Fibroblast of lung (primary cell): ENCODE results near the gene KCNJ12. TPM values are rescaled to one million over a fixed set of nuclear protein-coding genes. Genes with fewer than 3 reads are reported as not detected.
"Not testable (repeated sequence)": the region's sequence is repeated elsewhere in the genome, so short reads cannot be mapped to it uniquely, and the experiment has no call there.

ENCODE experiments used
- DNase-seq, 2 donors: peaks; one replicate each; pipeline versions ENCODE4 v3.0.0 to v3.0.0-alpha.2; 2010; ENCODE audit warnings: low read depth in 2 of 2
- H2AFZ ChIP-seq: 2 replicates; pipeline ENCODE4 v1.5.1; 2012; ENCODE audit warnings: low read length, control low read depth, inconsistent platforms
- H3K27ac ChIP-seq: 2 replicates; pipeline ENCODE4 v1.5.1; 2011; ENCODE audit warnings: low read length, control low read depth; ENCODE audit not compliant: insufficient read depth
- H3K27me3 ChIP-seq: 2 replicates; pipeline ENCODE4 v1.5.1; 2011; ENCODE audit warnings: mild to moderate bottlenecking, low read length; ENCODE audit not compliant: control insufficient read depth, insufficient read depth
- H3K36me3 ChIP-seq: 2 replicates; pipeline ENCODE4 v1.5.1; 2011; ENCODE audit warnings: low read length; ENCODE audit not compliant: control insufficient read depth, insufficient read depth
- H3K4me1 ChIP-seq: 2 replicates; pipeline ENCODE4 v1.5.1; 2011; ENCODE audit warnings: low read length; ENCODE audit not compliant: control insufficient read depth, insufficient read depth; ENCODE audit errors: extremely low read depth
- H3K4me2 ChIP-seq: 2 replicates; pipeline ENCODE4 v1.5.1; 2011; ENCODE audit warnings: low read length, control low read depth; ENCODE audit not compliant: insufficient read depth; ENCODE audit errors: extremely low read depth
- H3K4me3 ChIP-seq, 4 experiments: fragments of 200-600 bp in 1 of 4; sonication (generic) in 1 of 4; replicated peaks in 1 of 4; 2 replicates each; pipeline ENCODE4 v1.5.1; 2011 to 2016; ENCODE audit warnings: low read length in 4 of 4, low read depth in 3 of 4, mild to moderate bottlenecking in 3 of 4, control low read depth in 2 of 4, inconsistent platforms in 1 of 4, mixed read lengths in 1 of 4; ENCODE audit not compliant: insufficient read depth in 1 of 4; ENCODE audit errors: control extremely low read depth in 1 of 4
- H3K79me2 ChIP-seq: 2 replicates; pipeline ENCODE4 v1.5.1; 2012; ENCODE audit warnings: mild to moderate bottlenecking, low read length, inconsistent platforms; ENCODE audit not compliant: control insufficient read depth, insufficient read depth
- H3K9ac ChIP-seq: 2 replicates; pipeline ENCODE4 v1.5.1; 2011; ENCODE audit warnings: mild to moderate bottlenecking, low read length, control low read depth; ENCODE audit not compliant: insufficient read depth
- H3K9me3 ChIP-seq: 2 replicates; pipeline ENCODE4 v1.5.1; 2012; ENCODE audit warnings: low read depth, low read length; ENCODE audit not compliant: control insufficient read depth, insufficient read depth
- H4K20me1 ChIP-seq: 2 replicates; pipeline ENCODE4 v1.5.1; 2011; ENCODE audit warnings: low read length; ENCODE audit not compliant: control insufficient read depth, insufficient read depth; ENCODE audit errors: extremely low read depth
- CTCF ChIP-seq, 2 donors: IDR thresholded peaks in 1 of 2; conservative IDR thresholded peaks in 1 of 2; 1 replicate in 1 of 2; 2 replicates in 1 of 2; pipeline ENCODE4 v1.5.1; 2011 to 2012; ENCODE audit warnings: low read length in 2 of 2, control low read depth in 1 of 2, inconsistent platforms in 1 of 2, low read depth in 1 of 2, mild to moderate bottlenecking in 1 of 2
- EZH2 ChIP-seq: IDR thresholded peaks from 2 replicates; pipeline ENCODE4 v1.5.1; 2012; ENCODE audit warnings: low read length, control low read depth, mild to moderate bottlenecking; ENCODE audit errors: missing control alignments
- polyA plus RNA-seq, 2 donors: library from polyadenylated mRNA; depleted of rRNA in 1 of 2; stranded (reverse) in 1 of 2; unstranded in 1 of 2; fragments of >200 nt; gene quantifications; 2 replicates each; pipeline ENCODE4 v1.2.1, GENCODE V29; 2011 to 2012; ENCODE audit warnings: missing spikeins in 1 of 2
- total RNA-seq: library from RNA; depleted of rRNA; stranded (reverse); fragments of >200 nt; gene quantifications from 2 replicates; pipeline ENCODE4 v1.2.1, GENCODE V29; 2014

The KCNJ12 gene
- total and polyA plus RNA-seq, 2 donors (not counting 1 experiment from before 2014, with no cell fraction given), result 0.09 to 0.66 TPM

DNA sequence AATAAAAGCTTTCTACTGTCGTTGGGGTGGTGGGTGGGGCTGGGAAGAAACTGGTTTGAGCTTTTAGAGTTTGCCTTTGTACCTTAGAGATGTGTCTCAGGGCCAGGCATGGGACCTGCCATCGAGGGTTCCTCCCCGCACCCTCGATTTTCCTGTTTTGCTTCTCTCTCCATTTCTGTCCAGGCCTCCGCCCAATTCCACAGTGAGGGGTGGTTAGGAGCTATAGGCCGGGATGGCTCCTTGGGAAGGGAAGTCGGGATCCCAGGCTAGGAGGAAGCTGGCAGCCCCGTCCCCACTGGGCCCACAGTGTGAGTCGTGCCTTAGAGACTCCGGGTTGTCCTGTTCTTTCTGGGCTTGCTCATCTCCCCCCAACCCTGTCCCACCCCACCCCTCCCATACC lies 41.2 kb downstream of the KCNJ12 start:
- H3K27ac ChIP-seq, H3K27me3 ChIP-seq, H3K9ac ChIP-seq, H3K4me2 ChIP-seq, H3K79me2 ChIP-seq, H3K4me1 ChIP-seq, H4K20me1 ChIP-seq, H3K9me3 ChIP-seq, H3K4me3 ChIP-seq, H2AFZ ChIP-seq, H3K36me3 ChIP-seq, DNase-seq: not testable (repeated sequence)

DNA sequence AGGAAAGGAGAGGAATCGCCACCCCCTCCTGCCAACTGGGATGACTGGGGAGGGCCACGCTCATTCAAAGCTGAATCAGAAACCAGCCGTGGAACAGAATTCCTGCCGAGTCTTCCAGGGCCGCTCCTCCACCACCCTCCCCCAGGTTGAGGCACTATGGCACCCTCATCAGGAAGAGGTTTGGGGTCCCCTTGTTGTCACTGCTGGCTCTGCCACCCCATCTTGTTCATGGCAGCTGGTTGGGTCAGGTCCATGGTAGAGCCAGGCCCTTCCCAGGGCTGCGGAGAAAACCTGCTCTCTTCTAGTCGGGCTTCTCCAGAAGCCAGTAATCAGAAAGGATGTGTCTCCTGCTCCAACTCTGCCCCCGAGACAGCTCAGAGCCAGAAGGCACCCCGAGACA lies 41.8 kb downstream of the KCNJ12 start:
- Histone ChIP-seq H4K20me1 (no peaks in the 10 kb centered on the region), H3K27ac (no peak overlapping the region), H3K36me3 (no peaks in the 10 kb centered on the region), H3K9ac (no peak overlapping the region), H2AFZ (no peak overlapping the region), H3K4me2 (no peak overlapping the region), H3K9me3 (no peaks in the 10 kb centered on the region), H3K4me1 (no peaks in the 10 kb centered on the region), H3K79me2 (no peaks in the 10 kb centered on the region), H3K4me3 (no peak overlapping the region), H3K27me3 (no peaks in the 10 kb centered on the region)
- TF ChIP-seq CTCF (conservative IDR thresholded peaks at IDR 0.05 in 1 of 2, IDR thresholded peaks at IDR 0.05 in 1 of 2; ENCODE audit: low read depth in 1 of 2, low read length in 2 of 2) (no peak), EZH2 (no peak)
- DNase-seq, result no peak

- no peaks in the 10 kb centered on the region for H4K20me1 ChIP-seq
- H3K4me1 ChIP-seq, result no peaks in the 10 kb centered on the region
- no peak overlapping the region for H3K27ac ChIP-seq
- DNase-seq, result no peak
- no peaks in the 10 kb centered on the region for H3K79me2 ChIP-seq
- H3K4me3 ChIP-seq, result no peak overlapping the region
- TF ChIP-seq EZH2 (no peak), CTCF (conservative IDR thresholded peaks at IDR 0.05 in 1 of 2, IDR thresholded peaks at IDR 0.05 in 1 of 2; ENCODE audit: low read depth in 1 of 2, low read length in 2 of 2) (no peak)
- no peak overlapping the region for H3K4me2 ChIP-seq
- no peak overlapping the region for H2AFZ ChIP-seq
- H3K27me3 ChIP-seq, result no peaks in the 10 kb centered on the region
- no peak overlapping the region for H3K9ac ChIP-seq
- no peaks in the 10 kb centered on the region for H3K9me3 ChIP-seq
- no peaks in the 10 kb centered on the region for H3K36me3 ChIP-seq
Measured at GRCh38 chr17:21418446-21419298, 42.5 kb downstream of the KCNJ12 start.
